NB4 (cell line): ENCODE results near the gene MYH9.

Experiments used
- POLR2A ChIP-seq: IDR thresholded peaks from 2 replicates; pipeline ENCODE4 v1.6.1; 2011; ENCODE audit warnings: mild to moderate bottlenecking; ENCODE audit not compliant: insufficient read length; ENCODE audit errors: extremely low read depth
- TF ChIP-seq, protein P1 (sequence below): IDR thresholded peaks from one replicate; pipeline ENCODE4 v1.5.1; 2012; ENCODE audit warnings: low read depth, low read length

DNA sequence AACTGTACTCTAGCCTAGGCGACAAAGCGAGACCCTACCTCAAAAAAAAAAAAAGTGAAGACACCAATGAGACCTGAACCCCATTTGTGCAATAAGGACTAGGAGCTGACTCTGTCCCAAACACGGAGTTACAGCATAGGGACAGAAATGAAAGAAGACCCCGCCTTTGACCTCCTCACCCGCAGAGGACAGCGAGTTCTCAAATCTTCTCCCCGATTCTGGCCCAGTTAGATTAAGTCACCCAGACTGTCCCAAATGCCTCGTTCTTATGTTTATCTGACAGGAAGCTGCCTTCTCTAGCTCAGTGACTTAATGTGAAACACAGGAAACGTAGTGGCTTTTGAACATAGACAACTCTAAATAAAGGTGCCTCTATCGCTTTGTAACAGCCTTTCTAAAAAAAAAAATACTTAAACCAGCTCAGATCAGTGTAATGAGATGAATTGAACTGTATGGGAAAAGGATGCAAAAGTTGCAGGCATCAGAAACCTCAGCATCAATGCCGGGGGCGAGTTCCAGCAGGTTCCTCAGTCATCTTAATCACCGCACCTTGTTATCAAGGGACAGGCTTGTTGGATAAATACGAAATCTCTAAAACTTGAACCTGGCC, 10.6 kb downstream of the MYH9 start:
- TF ChIP-seq, protein P1, sequence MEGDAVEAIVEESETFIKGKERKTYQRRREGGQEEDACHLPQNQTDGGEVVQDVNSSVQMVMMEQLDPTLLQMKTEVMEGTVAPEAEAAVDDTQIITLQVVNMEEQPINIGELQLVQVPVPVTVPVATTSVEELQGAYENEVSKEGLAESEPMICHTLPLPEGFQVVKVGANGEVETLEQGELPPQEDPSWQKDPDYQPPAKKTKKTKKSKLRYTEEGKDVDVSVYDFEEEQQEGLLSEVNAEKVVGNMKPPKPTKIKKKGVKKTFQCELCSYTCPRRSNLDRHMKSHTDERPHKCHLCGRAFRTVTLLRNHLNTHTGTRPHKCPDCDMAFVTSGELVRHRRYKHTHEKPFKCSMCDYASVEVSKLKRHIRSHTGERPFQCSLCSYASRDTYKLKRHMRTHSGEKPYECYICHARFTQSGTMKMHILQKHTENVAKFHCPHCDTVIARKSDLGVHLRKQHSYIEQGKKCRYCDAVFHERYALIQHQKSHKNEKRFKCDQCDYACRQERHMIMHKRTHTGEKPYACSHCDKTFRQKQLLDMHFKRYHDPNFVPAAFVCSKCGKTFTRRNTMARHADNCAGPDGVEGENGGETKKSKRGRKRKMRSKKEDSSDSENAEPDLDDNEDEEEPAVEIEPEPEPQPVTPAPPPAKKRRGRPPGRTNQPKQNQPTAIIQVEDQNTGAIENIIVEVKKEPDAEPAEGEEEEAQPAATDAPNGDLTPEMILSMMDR = no peak
- no peak for TF ChIP-seq POLR2A
